ENCODE measurements around the gene CCNK.

- TF ChIP-seq POLR2A (IDR thresholded peaks at IDR 0.05): no peak
- TF ChIP-seq, protein P1, sequence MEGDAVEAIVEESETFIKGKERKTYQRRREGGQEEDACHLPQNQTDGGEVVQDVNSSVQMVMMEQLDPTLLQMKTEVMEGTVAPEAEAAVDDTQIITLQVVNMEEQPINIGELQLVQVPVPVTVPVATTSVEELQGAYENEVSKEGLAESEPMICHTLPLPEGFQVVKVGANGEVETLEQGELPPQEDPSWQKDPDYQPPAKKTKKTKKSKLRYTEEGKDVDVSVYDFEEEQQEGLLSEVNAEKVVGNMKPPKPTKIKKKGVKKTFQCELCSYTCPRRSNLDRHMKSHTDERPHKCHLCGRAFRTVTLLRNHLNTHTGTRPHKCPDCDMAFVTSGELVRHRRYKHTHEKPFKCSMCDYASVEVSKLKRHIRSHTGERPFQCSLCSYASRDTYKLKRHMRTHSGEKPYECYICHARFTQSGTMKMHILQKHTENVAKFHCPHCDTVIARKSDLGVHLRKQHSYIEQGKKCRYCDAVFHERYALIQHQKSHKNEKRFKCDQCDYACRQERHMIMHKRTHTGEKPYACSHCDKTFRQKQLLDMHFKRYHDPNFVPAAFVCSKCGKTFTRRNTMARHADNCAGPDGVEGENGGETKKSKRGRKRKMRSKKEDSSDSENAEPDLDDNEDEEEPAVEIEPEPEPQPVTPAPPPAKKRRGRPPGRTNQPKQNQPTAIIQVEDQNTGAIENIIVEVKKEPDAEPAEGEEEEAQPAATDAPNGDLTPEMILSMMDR (IDR thresholded peaks at IDR 0.05): no peak
Measured at GRCh38 chr14:99445931-99446330, 35.3 kb upstream of the CCNK start.

Data from Peyer's patch (tissue), 4 donors.